T-cell (primary cell): Measurements from ENCODE around the gene MAP3K10. TPM values are rescaled to one million over a fixed set of nuclear protein-coding genes. Genes with fewer than 3 reads are reported as not detected.

Experiments used
- ATAC-seq, 4 experiments: fragments of 200-7000 bp in 3 of 4; fragments of 150-1000 bp in 1 of 4; cut with Tn5 transposase; replicated peaks in 1 of 4; 1 replicate in 3 of 4; 2 replicates in 1 of 4; pipeline ENCODE4 v1.10.0; 2021; ENCODE audit warnings: moderate library complexity in 3 of 4, mild to moderate bottlenecking in 2 of 4, moderate number of reproducible peaks in 1 of 4
- CTCF ChIA-PET, 2 donors: fragments of 300-600 bp; sonication (Branson Sonifier 250); formaldehyde crosslinking; loops; one replicate each; lab custom pipeline; 2022; ENCODE audit warnings: antibody characterized with exemption in 2 of 2; lab: Charles Lee
- POLR2A ChIA-PET, 2 donors: fragments of 300-600 bp; sonication (Branson Sonifier 250); formaldehyde crosslinking; loops; one replicate each; lab custom pipeline; 2022; ENCODE audit warnings: antibody characterized with exemption in 2 of 2; lab: Charles Lee
- DNase-seq, 35 experiments: peaks; one replicate each; pipeline versions ENCODE4 v3.0.0 to v3.0.0-alpha.2; 2013 to 2023
- H3K27ac ChIP-seq: one replicate; pipeline ENCODE4 v1.5.1; 2013; ENCODE audit warnings: low read length
- H3K27me3 ChIP-seq, 2 experiments: replicated peaks in 1 of 2; 1 replicate in 1 of 2; 2 replicates in 1 of 2; pipeline versions ENCODE4 v1.6.1 to v1.7.0; 2013; ENCODE audit warnings: low read length in 1 of 2, mixed read lengths in 1 of 2; ENCODE audit not compliant: control insufficient read depth in 2 of 2, insufficient read depth in 2 of 2; ENCODE audit errors: extremely low read depth in 1 of 2
- H3K36me3 ChIP-seq, 2 donors: 1 replicate in 1 of 2; 2 replicates in 1 of 2; pipeline versions ENCODE4 v1.6.1 to v1.7.0; 2013; ENCODE audit warnings: low read length in 1 of 2; ENCODE audit not compliant: control insufficient read depth in 2 of 2, insufficient read depth in 1 of 2; ENCODE audit errors: extremely low read depth in 1 of 2
- H3K4me1 ChIP-seq, 2 experiments: 1 replicate in 1 of 2; 2 replicates in 1 of 2; pipeline versions ENCODE4 v1.6.1 to v1.7.0; 2013; ENCODE audit warnings: low read length in 2 of 2, mixed read lengths in 1 of 2; ENCODE audit not compliant: insufficient read depth in 2 of 2, control insufficient read depth in 1 of 2; ENCODE audit errors: extremely low read depth in 1 of 2
- H3K4me3 ChIP-seq, 2 donors: 1 replicate in 1 of 2; 2 replicates in 1 of 2; pipeline versions ENCODE4 v1.5.1 to v1.7.0; 2013; ENCODE audit warnings: mild to moderate bottlenecking in 2 of 2, low read length in 1 of 2, moderate library complexity in 1 of 2; ENCODE audit not compliant: control insufficient read depth in 1 of 2; ENCODE audit errors: extremely low read depth in 1 of 2
- H3K9me3 ChIP-seq: 2 replicates; pipeline ENCODE4 v1.7.0; 2013
- H3K27ac Mint-ChIP-seq, 2 donors: one replicate each; pipeline ENCODE4 v1.8.0; 2020 to 2021; ENCODE audit warnings: mild to moderate bottlenecking in 2 of 2, mixed read lengths in 2 of 2
- H3K27me3 Mint-ChIP-seq, 2 donors: one replicate each; pipeline ENCODE4 v1.8.0; 2021 to 2022; ENCODE audit warnings: mixed read lengths in 2 of 2
- H3K36me3 Mint-ChIP-seq: one replicate; pipeline ENCODE4 v1.8.0; 2021; ENCODE audit warnings: mixed read lengths
- H3K4me1 Mint-ChIP-seq, 3 donors: one replicate each; pipeline ENCODE4 v1.8.0; 2020 to 2022; ENCODE audit warnings: mixed read lengths in 3 of 3, mild to moderate bottlenecking in 1 of 3
- H3K4me3 Mint-ChIP-seq, 3 donors: one replicate each; pipeline ENCODE4 v1.8.0; 2020 to 2022; ENCODE audit warnings: mild to moderate bottlenecking in 3 of 3, mixed read lengths in 3 of 3, moderate library complexity in 3 of 3
- H3K9me3 Mint-ChIP-seq, 3 donors: one replicate each; pipeline ENCODE4 v1.8.0; 2020 to 2022; ENCODE audit warnings: mixed read lengths in 3 of 3
- WGBS: methylation state at CpG from one replicate; pipeline ENCODE4 v1.1.5; 2013; ENCODE audit warnings: missing lambda C conversion rate; ENCODE audit not compliant: insufficient coverage; 5-methylcytosine and 5-hydroxymethylcytosine counted together
- total RNA-seq, 35 experiments: library from RNA in 6 of 35; stranded (reverse) in 6 of 35; fragments of 120-200 nt in 1 of 35; gene quantifications; one replicate each; pipeline versions ENCODE4 v1.2.1 to v1.2.4 and lab custom pipeline; 2013 to 2026

Gene MAP3K10
- total RNA-seq, 5 donors from 2014 or later (not counting 1 experiment from before 2014, with no cell fraction given), result 20.9 to 39.6 (median 33.0) TPM

- Histone ChIP-seq H3K9me3 (no peaks in the 10 kb centered on the region), H3K4me1 (peaks cover 0 to 2% of the 10 kb centered on the region in 2 experiments), H3K27ac (no peak overlapping the region), H3K4me3 (no peak overlapping the region), H3K27me3 (no peaks in the 10 kb centered on the region), H3K36me3 (peaks cover 21 to 51% of the 10 kb centered on the region in 2 donors)
- H3K27me3 Mint-ChIP-seq, result no peaks in the 10 kb centered on the region
- H3K36me3 Mint-ChIP-seq, result peaks cover 41% of the 10 kb centered on the region
- H3K27ac Mint-ChIP-seq, result no peak overlapping the region
- ChIA-PET CTCF (interaction anchor here in 1 of 2 donors (0.5 kb wide), 1 partner anchor 1124 kb away, joined by 3 read pairs; no protein-coding TSS in a partner anchor), POLR2A (no interaction called here)
- no peak for ATAC-seq
- H3K9me3 Mint-ChIP-seq, result no peaks in the 10 kb centered on the region
- no peak overlapping the region for H3K4me3 Mint-ChIP-seq
- no peak for DNase-seq
- peaks cover 23 to 31% (median 28%) of the 10 kb centered on the region in 3 donors for H3K4me1 Mint-ChIP-seq
- WGBS, result 97% methylated on average over 14 of the region's 16 CpGs
Measured at GRCh38 chr19:40254714-40255418, 63.6 kb downstream of the MAP3K10 start.

- H3K4me3 ChIP-seq, result no peak overlapping the region
- H3K4me1 Mint-ChIP-seq, result peaks cover 21 to 31% (median 23%) of the 10 kb centered on the region in 3 donors
- no peaks in the 10 kb centered on the region for H3K9me3 ChIP-seq
- ChIA-PET CTCF (no interaction called here), POLR2A (no interaction called here)
- H3K27ac Mint-ChIP-seq, result no peak overlapping the region
- peaks cover 21 to 49% of the 10 kb centered on the region in 2 donors for H3K36me3 ChIP-seq
- no peak overlapping the region for H3K4me3 Mint-ChIP-seq
- 100% methylated on average over 3 of the region's 3 CpGs for WGBS
- H3K27me3 ChIP-seq, result no peaks in the 10 kb centered on the region
- no peaks in the 10 kb centered on the region for H3K27me3 Mint-ChIP-seq
- DNase-seq (no peak), ATAC-seq (no peak)
- peaks cover 40% of the 10 kb centered on the region for H3K36me3 Mint-ChIP-seq
- H3K27ac ChIP-seq, result no peak overlapping the region
- H3K9me3 Mint-ChIP-seq, result no peaks in the 10 kb centered on the region
- H3K4me1 ChIP-seq, result no peaks in the 10 kb centered on the region
Measured at GRCh38 chr19:40255619-40256166, 64.5 kb downstream of the MAP3K10 start.

DNA sequence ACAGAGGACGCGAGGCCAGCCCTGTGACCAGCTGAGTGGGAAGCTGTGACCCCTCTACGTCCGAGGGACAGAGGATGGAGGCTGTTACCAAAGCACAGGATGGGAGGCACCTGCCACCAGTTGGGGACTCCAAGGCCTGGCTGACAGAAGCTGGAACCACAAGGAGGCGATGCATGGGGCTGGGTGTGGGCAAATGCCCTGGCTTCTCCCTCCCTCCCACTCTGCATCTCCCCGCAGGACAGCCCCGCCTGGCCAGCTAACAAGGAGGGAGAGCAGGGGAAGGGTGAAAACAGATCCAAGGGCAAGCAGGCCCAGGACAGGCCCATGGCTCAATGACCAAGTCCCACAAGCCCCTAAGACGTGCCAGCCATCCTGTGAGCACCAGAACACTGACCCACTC lies 65.3 kb downstream of the MAP3K10 start:
- H3K9me3 ChIP-seq, result no peaks in the 10 kb centered on the region
- POLR2A ChIA-PET, result no interaction called here
- Mint-ChIP-seq H3K36me3 (peaks cover 40% of the 10 kb centered on the region), H3K4me1 (peaks cover 25 to 34% (median 25%) of the 10 kb centered on the region in 3 donors), H3K27me3 (no peaks in the 10 kb centered on the region), H3K9me3 (no peaks in the 10 kb centered on the region), H3K4me3 (no peak overlapping the region), H3K27ac (no peak overlapping the region)
- H3K36me3 ChIP-seq, result peaks cover 24 to 47% of the 10 kb centered on the region in 2 donors
- H3K4me3 ChIP-seq, result no peak overlapping the region
- no peaks in the 10 kb centered on the region for H3K4me1 ChIP-seq
- DNase-seq (no peak), ATAC-seq (no peak)
- no peak overlapping the region for H3K27ac ChIP-seq
- WGBS, result 97% methylated on average over 4 of the region's 8 CpGs
- H3K27me3 ChIP-seq, result no peaks in the 10 kb centered on the region
- CTCF ChIA-PET, result no interaction called here

DNA sequence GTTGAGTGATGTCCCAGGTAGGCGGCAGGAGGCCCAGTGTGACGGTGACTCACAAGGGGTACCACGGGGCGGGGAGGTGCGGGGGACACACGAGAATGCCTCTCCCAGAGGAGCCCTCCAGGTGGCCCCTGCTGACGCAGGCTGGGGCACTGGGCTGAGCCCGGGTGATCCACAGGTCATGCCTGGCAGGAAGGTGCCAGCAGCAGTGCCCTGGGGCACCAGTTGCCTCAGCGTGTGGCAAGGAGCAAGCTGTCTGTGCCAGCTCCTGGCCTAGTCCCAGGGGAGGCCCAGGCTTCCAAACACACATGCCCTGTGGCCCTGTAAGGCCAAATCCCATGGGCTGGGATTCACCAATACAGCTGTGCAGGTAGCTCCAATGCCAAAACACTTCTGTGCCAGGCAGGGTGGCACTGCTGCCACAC lies 65.9 kb downstream of the MAP3K10 start:
- 87% methylated on average over 9 of the region's 9 CpGs for WGBS
- no peaks in the 10 kb centered on the region for H3K9me3 Mint-ChIP-seq
- no peak overlapping the region for H3K27ac Mint-ChIP-seq
- peaks cover 43% of the 10 kb centered on the region for H3K36me3 Mint-ChIP-seq
- H3K4me1 ChIP-seq, result no peaks in the 10 kb centered on the region
- CTCF ChIA-PET, result no interaction called here
- H3K9me3 ChIP-seq, result no peaks in the 10 kb centered on the region
- peaks cover 23 to 47% of the 10 kb centered on the region in 2 donors for H3K36me3 ChIP-seq
- no peaks in the 10 kb centered on the region for H3K27me3 Mint-ChIP-seq
- H3K4me3 ChIP-seq, result no peak overlapping the region
- POLR2A ChIA-PET, result no interaction called here
- H3K4me3 Mint-ChIP-seq, result no peak overlapping the region
- no peaks in the 10 kb centered on the region for H3K27me3 ChIP-seq
- ATAC-seq (no peak), DNase-seq (no peak)
- no peak overlapping the region for H3K27ac ChIP-seq
- peaks cover 28 to 36% (median 28%) of the 10 kb centered on the region in 3 donors for H3K4me1 Mint-ChIP-seq

GRCh38 chr19:40261631-40262030 lies 70.4 kb downstream of the MAP3K10 start:
- 100% methylated on average over 3 of the region's 8 CpGs for WGBS
- ATAC-seq (no peak), DNase-seq (no peak)
- ChIA-PET POLR2A (no interaction called here), CTCF (interaction anchor here (0.7 kb wide), 2 partner anchors 70 to 1005 kb away, joined by 4 to 5 read pairs; no protein-coding TSS in a partner anchor)
- Mint-ChIP-seq H3K9me3 (no peaks in the 10 kb centered on the region), H3K36me3 (peaks cover 39% of the 10 kb centered on the region), H3K4me3 (no peak overlapping the region), H3K27me3 (no peaks in the 10 kb centered on the region), H3K4me1 (peaks cover 26 to 44% (median 31%) of the 10 kb centered on the region in 3 donors), H3K27ac (no peak overlapping the region)
- H3K27ac ChIP-seq, result no peak overlapping the region
- H3K4me1 ChIP-seq, result no peaks in the 10 kb centered on the region
- no peaks in the 10 kb centered on the region for H3K9me3 ChIP-seq
- H3K4me3 ChIP-seq, result no peak overlapping the region
- H3K36me3 ChIP-seq, result peaks cover 25 to 33% of the 10 kb centered on the region in 2 donors
- no peaks in the 10 kb centered on the region for H3K27me3 ChIP-seq

DNA sequence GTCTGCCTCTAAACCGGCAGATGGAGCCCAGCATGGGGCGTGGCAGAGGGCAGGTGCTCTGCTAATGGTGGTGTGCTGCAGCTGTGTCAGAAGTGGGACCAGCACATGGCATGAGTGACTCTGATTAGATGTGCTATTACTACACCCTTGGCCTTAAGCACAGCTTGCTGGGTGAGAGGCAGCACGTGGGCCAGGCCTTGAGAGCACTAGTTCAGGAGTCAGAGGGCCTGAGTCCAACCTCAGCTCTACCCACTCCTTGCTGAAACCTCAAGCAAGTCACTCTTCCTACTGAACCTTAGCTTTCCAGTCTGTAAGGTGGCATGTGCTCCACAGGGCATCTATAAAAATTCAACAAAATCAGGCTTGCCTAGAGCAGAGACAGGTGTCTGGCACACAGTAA lies 71.2 kb downstream of the MAP3K10 start:
- ChIA-PET CTCF (interaction anchor here in 1 of 2 donors (0.7 kb wide), 1 partner anchor 1004 kb away, joined by 5 read pairs; no protein-coding TSS in a partner anchor), POLR2A (interaction anchor here in 1 of 2 donors (0.5 kb wide), 1 partner anchor 128 kb away, joined by 3 read pairs; no protein-coding TSS in a partner anchor)
- ATAC-seq (no peak), DNase-seq (no peak)
- Histone ChIP-seq H3K4me1 (no peaks in the 10 kb centered on the region), H3K27ac (no peak overlapping the region), H3K4me3 (no peak overlapping the region), H3K27me3 (no peaks in the 10 kb centered on the region), H3K9me3 (no peaks in the 10 kb centered on the region), H3K36me3 (peaks cover 25 to 32% of the 10 kb centered on the region in 2 donors)
- 100% methylated on average over 1 of the region's 3 CpGs for WGBS
- no peak overlapping the region for H3K4me3 Mint-ChIP-seq
- no peak overlapping the region for H3K27ac Mint-ChIP-seq
- peaks cover 43% of the 10 kb centered on the region for H3K36me3 Mint-ChIP-seq
- H3K9me3 Mint-ChIP-seq, result no peaks in the 10 kb centered on the region
- no peaks in the 10 kb centered on the region for H3K27me3 Mint-ChIP-seq
- peaks cover 31 to 50% (median 34%) of the 10 kb centered on the region in 3 donors for H3K4me1 Mint-ChIP-seq
